DND-41 (cell line): Measurements from ENCODE around the gene MTCH2.

Experiments
- ATAC-seq: fragments of 200-7000 bp; cut with Tn5 transposase; 3 replicates; pipeline ENCODE4 v1.9.1; 2021; ENCODE audit warnings: low read depth; ENCODE audit not compliant: insufficient read depth
- DNase-seq: peaks from one replicate; pipeline ENCODE4 v3.0.0-alpha.2; 2020
- H2AFZ ChIP-seq: 2 replicates; pipeline ENCODE4 v1.6.0; 2012; ENCODE audit warnings: low read depth, low read length
- H3K27ac ChIP-seq: 2 replicates; pipeline ENCODE4 v1.5.1; 2012; ENCODE audit warnings: low read length, inconsistent platforms
- H3K27me3 ChIP-seq: fragments of 200-600 bp; sonication (generic); 2 replicates; pipeline ENCODE4 v1.6.0; 2012; ENCODE audit warnings: low read length, mild to moderate bottlenecking, inconsistent platforms; ENCODE audit not compliant: insufficient read depth, poor library complexity
- H3K36me3 ChIP-seq: 2 replicates; pipeline ENCODE4 v1.5.1; 2012; ENCODE audit warnings: low read length, inconsistent platforms; ENCODE audit not compliant: insufficient read depth
- H3K4me1 ChIP-seq: 2 replicates; pipeline ENCODE4 v1.5.1; 2012; ENCODE audit warnings: mild to moderate bottlenecking, low read length; ENCODE audit not compliant: insufficient read depth
- H3K4me2 ChIP-seq: 2 replicates; pipeline ENCODE4 v1.6.0; 2012; ENCODE audit warnings: mild to moderate bottlenecking, moderate library complexity, low read length, inconsistent platforms; ENCODE audit not compliant: insufficient read depth
- H3K4me3 ChIP-seq, 2 experiments: fragments of 200-600 bp in 1 of 2; shearing (Covaris generic) in 1 of 2; 2 replicates each; pipeline ENCODE4 v1.5.1; 2012 to 2016; ENCODE audit warnings: inconsistent platforms in 2 of 2, low read length in 2 of 2, mild to moderate bottlenecking in 2 of 2, low read depth in 1 of 2, moderate library complexity in 1 of 2
- H3K79me2 ChIP-seq: 2 replicates; pipeline ENCODE4 v1.6.0; 2012; ENCODE audit warnings: low read length, inconsistent platforms; ENCODE audit not compliant: insufficient read depth
- H3K9ac ChIP-seq: 2 replicates; pipeline ENCODE4 v1.6.0; 2012; ENCODE audit warnings: low read depth, mild to moderate bottlenecking, inconsistent platforms, low read length, moderate library complexity
- H3K9me3 ChIP-seq: 2 replicates; pipeline ENCODE4 v1.5.1; 2012; ENCODE audit warnings: low read length, moderate library complexity, mild to moderate bottlenecking, inconsistent platforms; ENCODE audit not compliant: insufficient read depth, severe bottlenecking
- H4K20me1 ChIP-seq: 2 replicates; pipeline ENCODE4 v1.6.0; 2012; ENCODE audit warnings: low read length; ENCODE audit not compliant: insufficient read depth
- EZH2 ChIP-seq: IDR thresholded peaks from 3 replicates; pipeline ENCODE4 v1.6.1; 2012; ENCODE audit warnings: borderline replicate concordance, low read depth, mild to moderate bottlenecking, moderate library complexity, low read length, inconsistent platforms; ENCODE audit not compliant: severe bottlenecking
- TF ChIP-seq, protein P1 (sequence below): IDR thresholded peaks from 2 replicates; pipeline ENCODE4 v1.5.1; 2012; ENCODE audit warnings: borderline replicate concordance, low read length, moderate library complexity, mild to moderate bottlenecking; ENCODE audit not compliant: poor library complexity, severe bottlenecking; ENCODE audit errors: extremely low read depth

The MTCH2 gene

DNA sequence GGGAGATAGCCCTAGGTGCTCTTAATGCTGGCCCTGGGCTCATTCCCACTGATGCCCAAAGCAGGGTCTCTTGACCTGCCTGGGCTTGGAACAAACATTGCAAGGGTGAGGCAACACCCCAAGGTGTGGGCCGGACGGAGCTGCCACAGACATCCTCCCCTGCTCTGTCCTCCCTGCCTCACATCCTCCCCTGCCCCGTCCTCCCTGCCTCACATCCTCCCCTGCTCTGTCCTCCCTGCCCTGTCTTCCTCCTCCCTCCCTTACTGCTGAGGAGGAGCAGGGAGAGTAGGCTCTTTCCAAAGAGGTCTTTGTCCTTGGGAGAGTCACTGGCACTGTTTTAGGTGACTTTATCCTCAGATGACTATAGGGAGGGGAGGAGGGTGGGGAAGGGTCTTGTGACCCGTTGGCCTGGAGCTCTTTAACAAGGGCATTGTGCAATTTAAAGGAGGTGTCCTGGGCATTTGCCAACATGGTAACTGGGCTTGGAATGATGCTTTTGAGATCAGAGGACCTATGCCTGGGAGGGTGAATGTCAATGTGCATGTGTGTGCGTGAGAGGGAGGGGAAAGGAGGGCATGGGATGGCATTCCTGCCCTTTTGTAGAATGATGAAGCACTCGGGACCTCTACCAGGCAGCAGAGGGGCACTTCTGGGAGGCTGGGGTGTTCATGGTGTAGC is 55.2 kb downstream of the MTCH2 start:
- ATAC-seq: 0 out of 3 replicates have a peak, but pooled peaks have one; percentile 8
- Histone ChIP-seq H3K79me2 (no peaks in the 10 kb centered on the region), H3K36me3 (peaks cover 32% of the 10 kb centered on the region), H3K9ac (no peak overlapping the region), H4K20me1 (peaks cover 6% of the 10 kb centered on the region; the same call in 1 of the 2 replicates), H3K4me2 (no peak overlapping the region), H3K4me3 (no peak overlapping the region), H3K4me1 (0 out of 2 replicates have a peak, but pooled peaks cover 2% of the 10 kb centered on the region), H2AFZ (no peak overlapping the region), H3K27me3 (no peaks in the 10 kb centered on the region), H3K27ac (no peak overlapping the region), H3K9me3 (no peaks in the 10 kb centered on the region)
- no peak for TF ChIP-seq EZH2
- TF ChIP-seq, protein P1, sequence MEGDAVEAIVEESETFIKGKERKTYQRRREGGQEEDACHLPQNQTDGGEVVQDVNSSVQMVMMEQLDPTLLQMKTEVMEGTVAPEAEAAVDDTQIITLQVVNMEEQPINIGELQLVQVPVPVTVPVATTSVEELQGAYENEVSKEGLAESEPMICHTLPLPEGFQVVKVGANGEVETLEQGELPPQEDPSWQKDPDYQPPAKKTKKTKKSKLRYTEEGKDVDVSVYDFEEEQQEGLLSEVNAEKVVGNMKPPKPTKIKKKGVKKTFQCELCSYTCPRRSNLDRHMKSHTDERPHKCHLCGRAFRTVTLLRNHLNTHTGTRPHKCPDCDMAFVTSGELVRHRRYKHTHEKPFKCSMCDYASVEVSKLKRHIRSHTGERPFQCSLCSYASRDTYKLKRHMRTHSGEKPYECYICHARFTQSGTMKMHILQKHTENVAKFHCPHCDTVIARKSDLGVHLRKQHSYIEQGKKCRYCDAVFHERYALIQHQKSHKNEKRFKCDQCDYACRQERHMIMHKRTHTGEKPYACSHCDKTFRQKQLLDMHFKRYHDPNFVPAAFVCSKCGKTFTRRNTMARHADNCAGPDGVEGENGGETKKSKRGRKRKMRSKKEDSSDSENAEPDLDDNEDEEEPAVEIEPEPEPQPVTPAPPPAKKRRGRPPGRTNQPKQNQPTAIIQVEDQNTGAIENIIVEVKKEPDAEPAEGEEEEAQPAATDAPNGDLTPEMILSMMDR: no peak
- no peak for DNase-seq

DNA sequence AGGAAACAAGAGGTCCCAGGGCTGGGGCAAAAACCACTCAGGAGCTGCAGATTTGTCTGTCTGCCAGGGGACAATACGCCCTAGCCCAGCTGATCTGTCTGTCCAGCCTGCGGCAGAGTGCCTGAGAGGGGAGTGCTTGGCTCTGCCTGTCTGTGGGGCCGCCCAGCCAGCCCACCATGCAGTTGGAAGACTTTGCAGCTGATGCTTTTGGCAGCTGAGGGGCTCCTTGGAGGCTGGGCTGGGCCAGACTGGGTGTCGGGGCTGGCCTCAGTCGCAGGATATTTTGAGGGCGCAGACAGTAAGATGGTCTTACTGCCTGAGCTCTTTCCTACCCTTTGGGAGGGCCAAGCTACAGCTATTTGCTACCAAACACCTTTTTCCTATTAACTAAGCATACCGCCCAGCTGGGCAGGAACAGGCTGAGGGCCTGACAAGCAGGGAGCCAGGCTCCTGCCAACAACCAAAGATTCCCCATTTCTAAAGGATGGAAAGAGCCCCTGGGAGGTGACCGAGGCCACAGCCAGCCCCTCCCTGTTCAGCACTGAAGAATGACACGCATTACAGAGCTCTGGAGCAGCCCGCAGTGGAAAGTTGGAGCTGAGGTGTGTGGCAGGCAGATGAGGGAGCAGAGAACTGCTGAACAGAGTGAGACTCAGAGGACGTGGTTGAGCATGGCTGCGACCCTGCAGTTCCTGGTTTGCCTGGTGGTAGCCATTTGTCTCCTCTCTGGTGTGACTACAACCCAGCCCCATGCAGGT is 56.1 kb downstream of the MTCH2 start, which contains the start of gene FAM180B:
FAM180B (plus strand) TSS at position 581 of the 758 bp plus-strand sequence; CDS start at position 672, 91 bp downstream.
- DNase-seq: no peak
- no peak within 1 kb of the TSS for H3K9ac ChIP-seq

DNA sequence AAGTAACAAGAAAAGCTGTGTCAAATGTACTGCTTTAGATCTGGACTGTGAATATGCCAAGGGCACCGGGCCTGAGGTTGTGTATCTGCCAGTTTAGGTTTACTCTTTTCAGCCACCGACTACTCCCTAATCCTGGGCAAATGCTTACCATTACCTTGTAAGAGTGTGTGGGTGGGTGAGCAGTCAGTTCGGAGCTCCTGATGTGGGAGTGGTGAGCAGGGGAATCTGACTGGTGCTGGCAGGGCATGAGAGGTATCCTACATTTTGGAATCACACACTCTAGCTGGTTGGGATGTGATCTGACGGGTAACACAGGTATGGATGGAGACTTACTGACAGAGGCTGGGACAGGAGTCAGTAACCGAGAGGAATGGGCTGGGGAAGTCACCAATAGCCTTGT is 58.5 kb downstream of the MTCH2 start:
- H3K4me2 ChIP-seq: no peak overlapping the region
- H2AFZ ChIP-seq: no peak overlapping the region

More for the DNA sequence above, 56.1 kb downstream of the MTCH2 start, which contains the start of gene FAM180B:
- H3K4me3 ChIP-seq: no peak within 1 kb of the TSS
- no peak for TF ChIP-seq EZH2
- TF ChIP-seq, protein P1: no peak
- H3K9me3 ChIP-seq: no peaks in the 10 kb centered on the region
- H3K4me2 ChIP-seq: no peak within 1 kb of the TSS
- no peak within 1 kb of the TSS for H3K27ac ChIP-seq
- no peaks in the 10 kb centered on the region for H3K27me3 ChIP-seq
- H3K4me1 ChIP-seq: 0 out of 2 replicates have a peak, but pooled peaks cover 10% of the 10 kb centered on the region
- peaks cover 8% of the 10 kb centered on the region; the same call in 1 of the 2 replicates for H3K79me2 ChIP-seq
- H4K20me1 ChIP-seq: peaks cover 8% of the 10 kb centered on the region; the same call in 1 of the 2 replicates
- peak; percentile 27; the same call in 1 of the 3 replicates for ATAC-seq
- peaks cover 41% of the 10 kb centered on the region for H3K36me3 ChIP-seq
- no peak within 1 kb of the TSS for H2AFZ ChIP-seq

More for the DNA sequence above, 58.5 kb downstream of the MTCH2 start:
- H3K4me1 ChIP-seq: peaks cover 25% of the 10 kb centered on the region
- H3K27me3 ChIP-seq: no peaks in the 10 kb centered on the region
- TF ChIP-seq, protein P1: no peak
- no peak for TF ChIP-seq EZH2
- H3K4me3 ChIP-seq: no peak overlapping the region
- ATAC-seq: no peak
- no peak for DNase-seq
- no peak overlapping the region for H3K27ac ChIP-seq
- H3K9me3 ChIP-seq: no peaks in the 10 kb centered on the region
- peaks cover 30% of the 10 kb centered on the region for H3K79me2 ChIP-seq
- peaks cover 8% of the 10 kb centered on the region; the same call in 1 of the 2 replicates for H4K20me1 ChIP-seq
- H3K36me3 ChIP-seq: peaks cover 61% of the 10 kb centered on the region
- H3K9ac ChIP-seq: no peak overlapping the region
